ENCODE results near the gene MTG2. TPM values are rescaled to one million over a fixed set of nuclear protein-coding genes. Genes with fewer than 3 reads are reported as not detected.

The MTG2 gene
- total and polyA plus RNA-seq, 9 donors, result 12.7 to 36.9 (median 33.3) TPM

- TF ChIP-seq EP300 (IDR thresholded peaks at IDR 0.05), result no peak
- no peak for TF ChIP-seq CTCF (IDR thresholded peaks at IDR 0.05)
- no peak for TF ChIP-seq POLR2A (IDR thresholded peaks at IDR 0.05)
- intact Hi-C loops (cut with DNase I), result no loop called here
- peaks cover 10% of the 10 kb centered on the region for H3K4me1 ChIP-seq (ENCODE audit: insufficient read depth)
- DNase-seq, result no peak
- no peaks in the 10 kb centered on the region for H3K36me3 ChIP-seq
- H3K9me3 ChIP-seq, result no peaks in the 10 kb centered on the region
- WGBS, 3 donors, result 40 to 50% (median 46%) methylated on average over 21 of the region's 21 CpGs
- H3K4me3 ChIP-seq, result no peak overlapping the region
- H3K27me3 ChIP-seq, result peaks cover 2% of the 10 kb centered on the region
- no peak overlapping the region for H3K27ac ChIP-seq
These were observed 41.5 kb downstream of the MTG2 start for GRCh38 chr20:62224113-62224855.

GRCh38 chr20:62225026-62225425 lies 42.2 kb downstream of the MTG2 start:
- DNase-seq, result no peak
- Histone ChIP-seq H3K27ac (no peak overlapping the region), H3K9me3 (no peaks in the 10 kb centered on the region), H3K4me1 (ENCODE audit: insufficient read depth) (peaks cover 8% of the 10 kb centered on the region), H3K27me3 (no peaks in the 10 kb centered on the region), H3K4me3 (no peak overlapping the region), H3K36me3 (no peaks in the 10 kb centered on the region)
- TF ChIP-seq CTCF (IDR thresholded peaks at IDR 0.05), result no peak
- TF ChIP-seq EP300 (IDR thresholded peaks at IDR 0.05), result no peak
- no peak for TF ChIP-seq POLR2A (IDR thresholded peaks at IDR 0.05)
- intact Hi-C loops (cut with DNase I), result no loop called here
- 83 to 86% (median 83%) methylated on average over 13 of the region's 13 CpGs for WGBS, 3 donors

- no peak overlapping the region for H3K4me3 ChIP-seq
- H3K27me3 ChIP-seq, result no peaks in the 10 kb centered on the region
- no peaks in the 10 kb centered on the region for H3K36me3 ChIP-seq
- H3K27ac ChIP-seq, result no peak overlapping the region
- no peak for TF ChIP-seq EP300 (IDR thresholded peaks at IDR 0.05)
- peaks cover 2% of the 10 kb centered on the region for H3K4me1 ChIP-seq (ENCODE audit: insufficient read depth)
- H3K9me3 ChIP-seq, result no peaks in the 10 kb centered on the region
- no peak for DNase-seq
- intact Hi-C loops (cut with DNase I), result no loop called here
- 67 to 76% (median 71%) methylated on average over 17 of the region's 17 CpGs for WGBS, 3 donors
These were observed 43.2 kb downstream of the MTG2 start for GRCh38 chr20:62225820-62226635.

GRCh38 chr20:62226707-62227590 lies 44.1 kb downstream of the MTG2 start:
- H3K36me3 ChIP-seq, result no peaks in the 10 kb centered on the region
- H3K4me3 ChIP-seq, result no peak overlapping the region
- TF ChIP-seq CTCF (IDR thresholded peaks at IDR 0.05) (no peak), EP300 (IDR thresholded peaks at IDR 0.05) (no peak), POLR2A (IDR thresholded peaks at IDR 0.05) (no peak)
- 52 to 61% (median 58%) methylated on average over 22 to 24 of the region's 24 CpGs for WGBS, 3 donors
- intact Hi-C loops (cut with DNase I), result no loop called here
- no peaks in the 10 kb centered on the region for H3K27me3 ChIP-seq
- H3K27ac ChIP-seq, result no peak overlapping the region
- DNase-seq, result no peak
- no peaks in the 10 kb centered on the region for H3K4me1 ChIP-seq (ENCODE audit: insufficient read depth)
- H3K9me3 ChIP-seq, result no peaks in the 10 kb centered on the region

All from ovary (tissue), 9 donors.